ENCODE measurements around the gene INSIG1.

INSIG1 gene

DNA sequence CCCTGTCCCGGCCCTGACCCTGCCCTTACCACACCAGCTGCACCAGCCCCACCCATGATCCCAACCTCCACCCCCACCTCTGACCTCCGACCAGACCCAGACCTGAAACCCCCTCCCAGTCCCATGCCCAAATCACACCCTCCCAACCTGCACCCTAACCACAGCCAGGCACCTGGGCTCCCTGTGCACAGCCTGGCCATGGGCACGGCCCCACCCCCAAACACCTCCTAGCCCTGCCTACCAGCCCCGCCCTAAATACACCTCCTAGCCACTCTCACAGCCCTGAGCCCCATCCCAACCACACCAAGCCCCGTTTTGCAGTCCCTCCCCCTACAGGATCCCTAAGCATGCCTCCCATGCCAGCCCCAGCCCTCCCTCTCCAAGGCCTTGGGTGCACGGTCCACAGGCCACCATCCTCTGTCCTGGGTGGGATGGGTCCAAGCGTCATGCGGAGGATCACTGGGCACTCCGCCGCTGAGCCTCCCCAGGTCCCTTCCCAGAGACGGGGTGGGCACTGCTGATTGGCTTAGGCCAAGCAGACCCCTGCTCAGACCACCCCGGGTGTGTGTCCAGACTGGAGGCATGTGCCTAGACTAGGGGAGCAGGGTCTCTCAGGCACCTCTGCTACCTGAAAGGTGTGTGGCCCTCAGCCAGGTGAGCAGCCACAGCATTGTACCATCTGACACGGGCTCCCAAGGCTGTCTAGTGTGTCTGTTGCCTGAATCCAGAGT is 30.1 kb downstream of the INSIG1 start:
- DNase-seq (ENCODE audit: low read depth in 3 of 3) = no peak

DNA sequence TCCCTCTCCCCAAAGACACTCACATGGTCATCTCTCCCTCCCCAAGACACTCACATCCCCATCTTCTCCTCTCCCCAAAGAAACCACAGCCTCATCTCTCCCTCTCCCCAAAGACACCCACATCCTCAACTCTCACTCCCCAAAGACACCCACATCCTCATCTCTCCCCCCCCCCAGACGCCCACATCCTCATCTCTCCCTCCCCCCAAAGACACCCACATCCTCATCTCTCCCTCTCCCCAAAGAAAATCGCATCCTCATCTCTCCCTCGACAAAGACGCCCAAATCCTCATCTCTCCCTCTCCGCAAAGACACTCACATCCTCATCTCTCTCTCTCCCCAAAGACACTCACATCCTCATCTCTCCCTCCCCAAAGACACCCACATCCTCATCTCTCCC is 31.5 kb downstream of the INSIG1 start:
- no peak for DNase-seq (ENCODE audit: low read depth in 3 of 3)

DNA sequence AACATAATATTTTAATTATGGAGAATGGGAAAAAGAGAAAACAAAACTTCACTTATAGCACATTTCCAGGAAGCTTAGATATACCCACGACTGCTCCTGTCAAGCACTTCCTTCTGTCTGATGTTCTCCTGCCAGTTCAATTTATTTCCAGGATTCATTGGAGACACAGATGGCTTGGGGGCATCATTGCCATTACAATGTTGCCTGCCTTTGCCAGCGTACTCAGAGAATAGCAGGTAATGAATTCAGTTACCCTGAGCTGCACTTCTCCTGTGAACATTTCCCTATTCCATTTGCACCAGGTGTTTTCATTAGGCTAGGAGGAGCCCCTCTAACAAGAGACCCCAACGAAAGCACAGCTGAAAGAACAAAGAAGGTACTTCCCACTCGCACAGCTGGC is 33.7 kb downstream of the INSIG1 start:
- no peak for DNase-seq (ENCODE audit: low read depth in 3 of 3)

DNA sequence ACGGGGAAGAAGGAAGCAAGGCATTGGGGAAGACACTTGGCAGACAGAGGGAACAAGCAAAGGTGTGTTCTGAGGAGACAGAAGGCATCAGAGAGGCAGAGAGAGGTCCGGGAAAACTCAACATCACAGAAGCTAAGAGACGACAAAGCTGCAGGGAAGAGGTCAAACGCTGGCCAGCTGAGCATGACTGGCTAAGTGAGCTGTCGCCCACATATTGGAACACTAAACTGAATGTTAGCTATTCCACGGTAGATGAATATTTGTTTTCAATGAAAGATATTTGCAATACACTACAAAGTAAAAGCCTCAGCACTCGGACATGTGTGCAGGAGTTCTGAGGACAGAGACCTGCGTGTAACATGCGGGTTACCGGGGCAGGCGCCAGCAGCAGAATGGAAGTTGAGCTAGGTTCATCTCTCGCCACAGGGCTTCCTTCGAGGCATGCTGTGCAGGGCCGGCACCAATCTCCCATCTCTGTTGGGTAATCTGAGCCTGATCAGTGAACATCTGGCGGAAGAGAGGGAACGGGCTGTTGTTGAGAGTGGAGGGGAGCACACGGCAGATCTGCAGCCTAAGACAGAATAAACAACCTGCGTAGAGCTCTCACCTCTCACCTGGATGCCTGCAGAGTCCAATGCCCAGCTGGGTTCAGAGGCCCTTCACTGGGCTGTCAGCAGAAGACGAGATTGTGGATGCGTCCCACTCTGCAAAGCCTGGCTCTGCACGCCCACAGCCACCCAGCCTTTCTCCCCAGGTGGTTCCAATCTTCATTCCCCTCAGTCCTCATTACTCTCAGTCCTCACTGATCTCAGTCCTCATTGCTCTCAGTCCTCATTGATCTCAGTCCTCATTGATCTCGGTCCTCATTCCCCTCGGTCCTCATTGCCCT is 35.9 kb downstream of the INSIG1 start:
- no peak for DNase-seq (ENCODE audit: low read depth in 3 of 3)

DNA sequence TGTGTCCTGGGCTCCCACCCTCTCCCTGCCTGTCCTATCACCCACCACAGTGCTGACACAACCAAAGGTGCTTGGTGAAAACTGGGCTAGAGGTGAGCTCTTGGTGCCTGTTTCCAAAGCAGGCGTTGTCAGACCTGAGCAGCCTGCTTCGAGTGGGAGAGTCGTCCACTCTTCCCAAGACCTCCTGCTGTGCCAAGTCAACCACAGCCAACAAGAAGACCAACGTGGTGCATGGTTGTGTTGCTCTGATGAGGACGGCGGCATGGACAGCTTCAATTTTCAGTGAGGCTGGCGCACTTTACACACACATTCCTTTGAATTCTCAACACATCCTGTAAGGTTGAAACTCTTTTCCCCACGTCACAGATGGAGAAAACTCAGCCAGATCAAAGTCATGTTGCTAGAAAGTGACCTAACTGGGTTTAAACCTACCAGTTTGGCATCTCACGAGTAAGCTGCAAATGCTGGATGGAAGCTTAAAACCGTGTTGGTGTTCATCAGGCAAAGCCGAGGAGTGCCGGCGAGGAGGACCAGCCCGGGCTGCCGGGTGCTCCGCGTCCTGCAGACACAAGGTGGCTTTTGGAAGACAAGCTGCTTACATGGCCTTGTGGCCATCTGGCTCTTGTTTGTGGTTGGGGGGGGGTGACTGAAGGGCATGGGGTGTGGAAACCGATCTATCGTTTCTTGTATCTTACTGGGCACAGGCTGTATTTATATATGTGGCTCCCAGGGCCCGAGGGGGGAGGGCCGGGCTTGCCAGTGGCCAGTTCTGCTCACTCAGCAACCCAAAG is 39.3 kb downstream of the INSIG1 start:
- DNase-seq (ENCODE audit: low read depth in 3 of 3) = no peak

DNA sequence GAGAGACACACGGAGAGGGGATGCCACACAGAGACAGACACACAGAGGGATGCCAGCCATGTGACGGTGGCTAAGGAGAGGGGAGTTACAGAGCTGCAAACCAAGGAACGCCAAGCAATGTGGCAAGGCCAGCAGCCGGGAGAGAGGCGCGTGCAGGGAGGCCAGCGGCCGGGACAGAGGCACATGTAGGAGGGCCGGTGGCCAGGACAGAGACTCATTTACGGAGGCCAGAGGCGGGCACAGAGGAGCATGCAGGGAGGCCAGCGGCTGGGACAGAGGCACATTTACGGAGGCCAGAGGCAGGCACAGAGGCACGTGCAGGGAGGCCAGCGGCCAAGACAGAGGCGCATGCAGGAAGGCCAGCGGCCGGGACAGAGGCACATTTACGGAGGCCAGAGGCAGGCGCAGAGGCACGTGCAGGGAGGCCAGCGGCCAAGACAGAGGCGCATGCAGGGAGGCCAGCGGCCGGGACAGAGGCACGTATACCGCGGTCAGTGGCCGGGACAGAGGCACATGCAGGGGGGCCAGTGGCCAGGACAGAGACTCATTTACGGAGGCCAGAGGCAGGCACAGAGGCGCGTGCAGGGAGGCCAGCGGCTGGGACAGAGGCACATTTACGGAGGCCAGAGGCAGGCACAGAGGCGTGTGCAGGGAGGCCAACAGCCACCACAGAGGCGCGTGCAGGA is 40.4 kb downstream of the INSIG1 start:
- no peak for DNase-seq (ENCODE audit: low read depth in 3 of 3)

DNA sequence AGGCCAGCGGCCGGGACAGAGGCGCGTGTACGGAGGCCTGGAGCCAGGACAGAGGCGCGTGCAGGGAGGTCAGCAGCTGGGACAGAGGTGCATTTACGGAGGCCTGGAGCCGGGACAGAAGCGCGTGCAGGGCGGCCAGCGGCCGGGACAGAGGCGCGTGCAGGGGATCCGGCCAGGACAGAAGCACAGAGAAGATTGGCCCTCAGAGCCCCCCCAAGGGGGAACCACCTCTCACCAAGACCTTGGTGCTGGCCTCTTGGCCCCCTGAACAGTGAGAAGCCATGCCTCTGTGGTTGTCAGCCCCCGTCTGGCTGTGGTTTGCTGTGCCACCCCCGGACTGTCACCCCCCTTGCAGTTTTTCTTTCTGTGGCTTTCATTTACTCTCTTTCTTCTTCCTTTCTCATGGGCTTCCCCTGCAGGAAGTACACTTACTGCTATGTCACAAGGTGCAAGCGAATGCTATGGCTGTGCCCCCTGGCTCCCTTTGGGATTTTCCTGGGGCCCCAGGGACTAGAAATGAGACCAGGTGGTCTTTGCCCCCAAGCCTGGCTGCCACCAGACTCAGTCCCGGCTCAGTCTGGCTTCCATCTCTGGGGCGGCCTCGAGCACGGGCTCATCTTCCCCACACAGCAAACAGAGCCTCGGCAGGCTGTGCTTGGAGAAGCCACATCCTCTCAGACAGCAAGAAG is 41.1 kb downstream of the INSIG1 start:
- no peak for DNase-seq (ENCODE audit: low read depth in 3 of 3)

DNA sequence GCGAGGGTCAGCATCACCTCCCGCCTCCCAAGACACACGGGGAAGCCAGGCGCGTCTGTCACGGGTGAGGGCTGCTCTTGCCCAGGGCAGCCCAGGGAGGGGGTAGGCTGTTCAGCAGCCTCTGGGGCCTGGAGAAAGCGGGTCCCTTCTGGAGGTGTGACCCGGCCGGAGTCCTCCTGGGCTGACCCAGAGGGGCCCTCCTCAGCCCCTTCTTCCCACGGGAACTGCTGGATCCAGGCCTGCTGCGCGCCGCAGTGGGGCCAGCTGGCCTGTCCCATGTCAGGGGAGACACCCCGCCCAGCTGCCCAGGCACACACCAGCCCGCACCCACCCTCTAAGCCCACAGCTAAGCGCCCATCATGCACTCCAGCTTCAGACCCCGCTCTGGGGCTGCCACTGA is 41.8 kb downstream of the INSIG1 start:
- no peak for DNase-seq (ENCODE audit: low read depth in 3 of 3)

DNA sequence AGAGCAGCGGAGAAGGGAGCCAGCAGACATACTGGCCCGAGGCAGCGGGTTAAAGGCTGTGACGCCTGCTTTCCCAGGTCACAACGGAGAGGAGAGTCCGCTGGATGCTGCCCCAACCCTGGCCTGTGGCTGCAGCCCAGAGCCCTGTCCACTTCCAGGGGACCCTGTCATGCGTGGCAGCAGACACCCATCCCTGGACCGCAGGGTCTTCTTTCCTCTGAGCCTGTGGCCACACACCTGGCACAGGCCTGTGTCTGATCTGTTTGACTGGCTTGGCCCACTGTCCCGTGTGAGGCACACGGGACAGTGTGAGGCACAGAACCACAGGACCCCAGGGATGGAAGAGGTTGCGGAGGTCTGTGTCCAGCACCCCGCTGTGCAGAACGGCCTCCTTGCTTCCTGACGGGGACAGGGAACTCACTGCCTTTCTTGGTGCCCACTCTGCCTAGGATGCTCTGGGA is 42.4 kb downstream of the INSIG1 start:
- DNase-seq (ENCODE audit: low read depth in 3 of 3) = no peak

DNA sequence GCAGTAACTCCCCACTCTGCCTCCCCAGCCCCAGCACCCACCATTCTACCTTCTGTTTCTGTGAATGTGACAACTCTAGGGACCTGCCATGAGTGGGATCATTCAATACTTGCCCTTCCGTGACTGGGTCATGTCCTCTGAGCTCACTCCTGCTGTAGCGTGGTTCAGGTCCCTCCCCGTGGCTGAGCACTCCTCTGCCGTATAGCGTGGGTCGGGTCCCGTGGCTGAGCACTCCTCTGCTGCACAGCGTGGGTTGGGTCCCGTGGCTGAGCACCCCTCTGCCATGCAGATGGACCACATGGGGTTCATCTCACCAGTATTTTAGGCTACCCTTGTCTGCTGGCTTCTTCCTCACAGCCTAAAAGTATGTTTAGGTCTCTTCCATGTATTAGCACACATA is 43.0 kb downstream of the INSIG1 start:
- no peak for DNase-seq (ENCODE audit: low read depth in 3 of 3)

DNA sequence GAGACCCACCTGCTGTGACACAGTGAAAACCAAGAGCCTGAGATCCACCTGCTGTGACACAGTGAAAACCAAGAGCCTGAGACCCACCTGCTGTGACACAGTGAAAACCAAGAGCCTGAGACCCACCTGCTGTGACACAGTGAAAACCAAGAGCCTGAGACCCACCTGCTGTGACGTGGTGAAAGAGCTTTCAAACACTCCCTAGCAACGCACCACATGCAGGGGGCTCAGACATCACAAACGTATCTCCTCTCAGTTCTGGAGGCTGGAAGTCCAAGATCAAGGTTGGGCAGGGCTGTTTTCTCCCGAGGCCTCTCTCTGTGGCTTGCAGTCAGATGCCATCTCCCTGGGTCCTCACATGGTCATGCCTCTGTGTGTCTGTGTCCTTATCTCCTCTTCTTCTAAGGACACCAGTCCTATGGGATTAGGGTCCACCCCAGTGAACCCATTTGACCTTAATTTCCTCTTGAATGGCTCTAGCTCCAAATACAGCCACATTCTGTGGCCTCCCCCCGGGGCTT is 43.8 kb downstream of the INSIG1 start:
- DNase-seq (ENCODE audit: low read depth in 3 of 3) = no peak

DNA sequence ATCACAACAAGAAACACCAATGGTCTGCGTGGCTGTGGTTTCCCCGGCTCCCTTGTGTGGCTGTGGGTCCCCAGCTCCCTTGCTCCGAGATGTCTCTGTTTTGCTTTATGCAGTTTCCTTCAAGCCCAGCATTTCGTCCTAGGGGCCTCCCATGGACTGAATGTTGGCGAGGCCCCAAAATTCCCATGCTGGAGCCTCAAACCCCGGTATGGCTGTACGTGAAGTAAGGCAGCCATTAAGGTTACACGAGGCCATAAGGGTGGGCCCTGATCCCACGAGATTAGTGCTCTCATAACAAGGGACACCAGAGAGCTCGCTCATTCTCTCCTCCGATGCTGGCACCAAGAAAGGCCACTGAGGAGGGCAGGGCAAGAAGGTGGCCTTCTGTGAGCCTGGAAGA is 44.6 kb downstream of the INSIG1 start:
- DNase-seq (ENCODE audit: low read depth in 3 of 3) = no peak

DNA sequence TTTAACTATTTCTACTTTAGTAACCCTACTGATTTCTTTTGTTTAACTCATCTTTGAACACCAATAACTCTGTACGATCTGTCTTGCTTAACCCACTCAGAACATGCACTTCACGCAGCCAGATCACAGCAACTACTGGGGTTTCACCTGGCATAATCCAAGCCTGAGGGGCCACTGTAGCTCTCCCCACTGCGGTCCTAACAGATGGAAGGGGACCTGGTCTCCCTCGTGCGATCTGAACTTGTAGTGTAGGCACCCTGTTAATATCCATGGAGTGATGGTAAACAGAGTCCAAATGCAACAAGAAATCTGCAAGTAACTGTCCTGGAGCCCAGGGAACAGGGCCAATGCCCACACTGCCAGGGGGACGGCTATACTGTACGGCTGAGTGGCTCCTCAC is 45.5 kb downstream of the INSIG1 start:
- DNase-seq (ENCODE audit: low read depth in 3 of 3) = no peak

DNA sequence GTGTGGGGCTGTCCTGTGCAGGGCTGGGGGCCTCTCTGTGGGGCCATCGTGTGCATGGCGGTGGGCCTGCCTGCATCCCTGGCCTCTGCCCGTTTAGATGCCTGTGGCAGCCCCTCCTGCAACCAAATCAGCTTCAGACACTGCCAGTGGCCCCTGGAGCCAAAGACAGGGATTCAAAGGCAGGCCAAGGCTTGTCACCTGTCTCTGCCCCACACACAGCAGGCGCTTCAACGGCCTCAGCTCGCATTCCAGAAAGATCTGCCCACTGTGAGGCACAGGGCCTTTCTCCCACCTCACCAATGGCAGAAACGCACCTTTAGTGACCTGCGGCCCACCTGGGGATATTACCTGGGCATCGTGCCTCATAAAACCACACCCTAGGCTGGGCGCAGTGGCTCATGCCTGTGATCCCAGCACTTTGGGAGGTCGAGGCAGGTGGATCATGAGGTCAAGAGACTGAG is 46.0 kb downstream of the INSIG1 start:
- DNase-seq (ENCODE audit: low read depth in 3 of 3) = no peak

DNA sequence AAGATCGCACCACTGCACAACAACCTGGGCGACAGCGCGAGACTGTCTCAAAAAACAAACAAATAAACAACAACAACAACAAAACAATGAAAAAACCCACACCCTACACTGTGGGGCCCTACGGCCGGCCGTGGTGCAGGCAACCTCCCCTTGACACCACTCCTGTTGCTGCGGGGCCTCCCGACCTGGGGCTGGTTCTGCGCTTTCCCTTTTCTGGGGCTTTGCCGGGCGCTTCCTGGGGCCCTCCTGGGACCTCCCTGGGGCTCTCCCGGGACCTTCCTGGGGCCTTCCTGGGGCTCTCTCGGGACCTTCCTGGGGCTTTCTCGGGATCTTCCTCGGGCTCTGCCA is 46.6 kb downstream of the INSIG1 start:
- DNase-seq (ENCODE audit: low read depth in 3 of 3) = no peak

DNA sequence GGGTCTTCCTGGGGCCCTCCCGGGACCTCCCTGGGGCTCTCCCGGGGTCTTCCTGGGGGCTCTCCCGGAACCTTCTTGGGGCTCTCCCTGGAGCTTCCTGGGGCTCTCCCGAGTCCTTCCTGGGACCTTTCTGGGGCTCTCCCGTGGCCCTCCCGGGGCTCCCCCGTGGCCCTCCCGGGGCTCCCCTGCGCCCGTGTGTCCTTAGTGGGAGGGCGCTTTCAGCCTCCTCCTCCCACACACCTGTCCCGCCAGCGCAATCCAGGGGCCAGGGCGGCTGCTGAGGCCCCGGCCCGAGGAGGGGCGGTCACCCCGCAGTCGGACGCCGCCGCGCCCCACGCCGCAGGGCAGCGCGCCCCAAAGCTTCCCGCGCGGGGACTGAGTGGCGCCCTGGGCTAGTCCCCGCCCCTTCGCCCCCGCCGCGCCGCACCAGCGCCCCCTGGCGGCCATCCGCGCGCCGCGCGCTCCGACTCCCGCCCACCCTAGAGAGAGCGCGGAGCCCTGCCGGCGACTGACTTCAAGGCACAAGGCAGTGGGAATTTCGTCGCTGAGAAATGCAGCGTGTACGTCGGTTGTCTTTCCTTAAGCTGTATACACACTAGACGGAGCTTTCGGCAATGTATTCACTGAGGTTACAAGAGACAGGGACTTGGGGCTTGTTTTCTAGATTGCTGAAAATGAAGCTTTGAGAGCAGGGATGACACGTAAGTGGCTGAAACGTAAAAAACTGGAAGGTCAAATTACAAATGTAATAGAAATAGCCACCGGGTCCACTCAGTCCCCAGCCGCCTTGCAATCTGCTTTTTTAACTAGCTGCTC is 47.1 kb downstream of the INSIG1 start:
- peak; percentile 75 to 79 (median 77) for DNase-seq (ENCODE audit: low read depth in 3 of 3)

DNA sequence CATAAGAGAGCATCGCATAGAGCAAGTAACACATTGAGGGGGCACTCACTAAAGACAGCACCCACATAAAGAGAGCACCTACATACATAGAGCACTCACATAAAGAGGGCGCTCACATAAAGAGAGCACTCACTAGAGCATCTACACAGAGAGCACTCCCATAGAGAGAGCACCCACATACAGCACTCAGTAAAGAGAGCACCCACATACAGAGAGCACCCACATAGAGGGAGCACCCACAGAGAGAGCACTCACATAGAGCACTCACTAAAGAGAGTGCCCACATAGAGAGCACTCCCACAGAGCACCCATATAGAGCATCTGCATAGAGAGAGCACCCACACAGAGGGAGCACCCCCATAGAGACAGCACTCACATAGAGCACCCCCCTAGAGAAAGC is 47.8 kb downstream of the INSIG1 start:
- DNase-seq (ENCODE audit: low read depth in 3 of 3) = no peak

DNA sequence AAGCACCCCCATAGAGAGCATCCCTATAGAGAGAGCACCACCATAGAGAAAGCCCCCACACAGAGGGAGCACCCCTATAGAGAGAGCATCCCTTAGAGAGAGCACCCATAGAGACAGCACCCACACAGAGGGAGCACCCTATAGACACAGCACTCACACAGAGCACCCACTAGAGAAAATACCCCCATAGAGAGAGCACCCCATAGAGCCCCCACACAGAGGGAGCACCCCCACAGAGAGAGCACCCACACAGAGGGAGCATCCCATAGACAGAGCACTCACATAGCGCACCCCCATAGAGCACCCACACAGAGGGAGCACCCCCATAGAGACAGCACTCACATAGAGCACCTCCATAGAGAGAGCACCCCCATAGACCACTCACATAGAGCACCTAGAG is 48.6 kb downstream of the INSIG1 start:
- DNase-seq (ENCODE audit: low read depth in 3 of 3) = no peak

DNA sequence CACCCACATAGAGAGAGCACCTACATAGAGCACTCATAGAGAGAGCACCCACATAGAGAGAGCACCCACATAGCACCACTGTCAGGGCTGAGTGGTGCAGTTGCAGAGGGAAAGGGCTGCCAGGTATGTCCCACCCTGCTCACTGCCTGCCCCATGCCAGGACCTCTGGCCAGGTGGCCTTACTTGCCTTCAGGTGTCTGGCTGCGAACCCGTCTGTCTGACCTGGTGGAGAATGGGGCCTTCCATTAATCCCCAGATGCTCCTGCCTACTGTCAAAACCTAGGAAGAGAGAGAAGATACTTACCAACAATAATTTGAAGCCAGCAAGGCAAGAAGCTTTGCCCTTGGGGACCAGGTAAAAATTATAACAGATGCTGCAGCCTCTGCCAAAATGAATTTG is 51.1 kb downstream of the INSIG1 start:
- no peak for DNase-seq (ENCODE audit: low read depth in 3 of 3)
